ENCODE results near the gene FGD2.

Gene FGD2

GRCh38 chr6:36984581-36985416 is 20.7 kb upstream of the FGD2 start:
- ATAC-seq: peak; percentile 5; the same call in 1 of the 3 replicates

GRCh38 chr6:36985417-36985807 is 20.0 kb upstream of the FGD2 start:
- ATAC-seq: no peak
- TF ChIP-seq RARB (CRISPR knock-in tag; IDR thresholded peaks at IDR 0.05) (no peak), CSRNP3 (CRISPR knock-in tag; IDR thresholded peaks at IDR 0.05) (no peak), ZC3H10 (CRISPR knock-in tag; IDR thresholded peaks at IDR 0.05) (no peak), BACH2 (CRISPR knock-in tag; IDR thresholded peaks at IDR 0.05; ENCODE audit: borderline replicate concordance) (no peak), ZNF565 (CRISPR knock-in tag; conservative IDR thresholded peaks at IDR 0.05; ENCODE audit: low read depth) (no peak), ZFP30 (CRISPR knock-in tag; IDR thresholded peaks at IDR 0.05) (no peak), ZNF8 (CRISPR knock-in tag; IDR thresholded peaks at IDR 0.05) (no peak), ARNTL (CRISPR knock-in tag; IDR thresholded peaks at IDR 0.05; ENCODE audit: borderline replicate concordance, low read depth) (no peak), OSR1 (CRISPR knock-in tag; IDR thresholded peaks at IDR 0.05) (no peak), TOX (CRISPR knock-in tag; IDR thresholded peaks at IDR 0.05; ENCODE audit: borderline replicate concordance) (no peak), PPARA (CRISPR knock-in tag; IDR thresholded peaks at IDR 0.05; ENCODE audit: borderline replicate concordance) (no peak), ZNF70 (CRISPR knock-in tag; IDR thresholded peaks at IDR 0.05) (no peak), SNAI2 (CRISPR knock-in tag; IDR thresholded peaks at IDR 0.05) (no peak), ZFP3 (CRISPR knock-in tag; IDR thresholded peaks at IDR 0.05) (no peak), TCF4 (CRISPR knock-in tag; IDR thresholded peaks at IDR 0.05; ENCODE audit: borderline replicate concordance) (no peak), TSHZ2 (CRISPR knock-in tag; IDR thresholded peaks at IDR 0.05) (no peak), GLIS3 (CRISPR knock-in tag; IDR thresholded peaks at IDR 0.05) (no peak), POU6F1 (CRISPR knock-in tag; IDR thresholded peaks at IDR 0.05; ENCODE audit: borderline replicate concordance, low read depth) (no peak)

More at GRCh38 chr6:36984581-36985416, 20.7 kb upstream of the FGD2 start:
- TF ChIP-seq ARNTL (CRISPR knock-in tag; IDR thresholded peaks at IDR 0.05; ENCODE audit: borderline replicate concordance, low read depth) (no peak), CSRNP3 (CRISPR knock-in tag; IDR thresholded peaks at IDR 0.05) (no peak), ISL1 (CRISPR knock-in tag; IDR thresholded peaks at IDR 0.05) (no peak)

GRCh38 chr6:36985808-36986703 is 19.4 kb upstream of the FGD2 start, which contains the start of gene MTCH1:
TSS of gene MTCH1 (minus strand) at chr6:36986196. CDS start at chr6:36986173, 23 bp downstream.
- TF ChIP-seq RARB (CRISPR knock-in tag; IDR thresholded peaks at IDR 0.05) (no peak), ZNF8 (CRISPR knock-in tag; IDR thresholded peaks at IDR 0.05) (no peak), ZFP3 (CRISPR knock-in tag; IDR thresholded peaks at IDR 0.05) (0 out of 2 replicates have a peak, but pooled peaks have one; percentile 18), ZNF70 (CRISPR knock-in tag; IDR thresholded peaks at IDR 0.05) (0 out of 2 replicates have a peak, but pooled peaks have one; percentile 19), CSRNP3 (CRISPR knock-in tag; IDR thresholded peaks at IDR 0.05) (no peak), POU6F1 (CRISPR knock-in tag; IDR thresholded peaks at IDR 0.05; ENCODE audit: borderline replicate concordance, low read depth) (no peak), OSR1 (CRISPR knock-in tag; IDR thresholded peaks at IDR 0.05) (no peak), ZNF565 (CRISPR knock-in tag; conservative IDR thresholded peaks at IDR 0.05; ENCODE audit: low read depth) (no peak), SNAI2 (CRISPR knock-in tag; IDR thresholded peaks at IDR 0.05) (no peak), BACH2 (CRISPR knock-in tag; IDR thresholded peaks at IDR 0.05; ENCODE audit: borderline replicate concordance) (no peak), ZC3H10 (CRISPR knock-in tag; IDR thresholded peaks at IDR 0.05) (no peak), ZFP30 (CRISPR knock-in tag; IDR thresholded peaks at IDR 0.05) (no peak), PATZ1 (CRISPR knock-in tag; IDR thresholded peaks at IDR 0.05; ENCODE audit: borderline replicate concordance) (no peak)
- peak; percentile 94 for ATAC-seq
